Endodermal cell (in vitro differentiated cells): ENCODE results near the gene NPTX1. TPM values are rescaled to one million over a fixed set of nuclear protein-coding genes. Genes with fewer than 3 reads are reported as not detected.

Experiments
- DNase-seq: peaks from one replicate; pipeline ENCODE4 v3.0.0-alpha.2; 2017
- H3K27ac ChIP-seq: 2 replicates; pipeline ENCODE4 v1.5.1; 2013; ENCODE audit warnings: mild to moderate bottlenecking, low read depth, low read length, moderate library complexity
- H3K27me3 ChIP-seq: 2 replicates; pipeline ENCODE4 v1.6.1; 2013; ENCODE audit warnings: mild to moderate bottlenecking, low read length, moderate library complexity; ENCODE audit not compliant: insufficient read depth, control insufficient read depth, poor library complexity, severe bottlenecking
- H3K36me3 ChIP-seq: 2 replicates; pipeline ENCODE4 v1.7.0; 2013; ENCODE audit warnings: mild to moderate bottlenecking, low read length, moderate library complexity; ENCODE audit not compliant: control insufficient read depth, insufficient read depth
- H3K4me1 ChIP-seq: one replicate; pipeline ENCODE4 v1.7.0; 2013; ENCODE audit warnings: low read length; ENCODE audit not compliant: control insufficient read depth, insufficient read depth
- H3K4me3 ChIP-seq: 2 replicates; pipeline ENCODE4 v1.5.1; 2013; ENCODE audit warnings: mild to moderate bottlenecking, low read length, moderate library complexity
- H3K9ac ChIP-seq: 2 replicates; pipeline ENCODE4 v1.6.1; 2013; ENCODE audit warnings: mild to moderate bottlenecking, low read length, moderate library complexity; ENCODE audit not compliant: poor library complexity, severe bottlenecking; ENCODE audit errors: extremely low read depth
- H3K9me3 ChIP-seq: 2 replicates; pipeline ENCODE4 v1.6.1; 2013; ENCODE audit warnings: mild to moderate bottlenecking, low read length, moderate library complexity; ENCODE audit not compliant: control insufficient read depth
- H3K27ac Mint-ChIP-seq: 2 replicates; pipeline ENCODE4 v1.8.0; 2020; ENCODE audit warnings: mixed read lengths
- H3K27me3 Mint-ChIP-seq: 2 replicates; pipeline ENCODE4 v1.8.0; 2021; ENCODE audit warnings: mild to moderate bottlenecking, mixed read lengths; ENCODE audit not compliant: insufficient read depth
- H3K36me3 Mint-ChIP-seq: 2 replicates; pipeline ENCODE4 v1.8.0; 2020; ENCODE audit warnings: low read depth, mixed read lengths
- H3K4me1 Mint-ChIP-seq: 2 replicates; pipeline ENCODE4 v1.8.0; 2020; ENCODE audit warnings: mixed read lengths
- H3K4me3 Mint-ChIP-seq: 2 replicates; pipeline ENCODE4 v1.8.0; 2020; ENCODE audit warnings: mild to moderate bottlenecking, moderate library complexity, mixed read lengths
- H3K9me3 Mint-ChIP-seq: 2 replicates; pipeline ENCODE4 v1.8.0; 2020; ENCODE audit warnings: mild to moderate bottlenecking, mixed read lengths
- WGBS, 2 experiments: methylation state at CpG; one replicate each; pipeline versions ENCODE4 v1.1.5 to v1.1.7; 2013; ENCODE audit warnings: missing lambda C conversion rate in 2 of 2, mixed read lengths in 1 of 2; ENCODE audit not compliant: insufficient coverage in 1 of 2, insufficient read length in 1 of 2; 5-methylcytosine and 5-hydroxymethylcytosine counted together
- total RNA-seq, 2 donors: library from RNA; stranded (reverse); fragmentation: NEBNext Ultra II Directional in 1 of 2; extraction: Animal tissue kit (Norgen Biotek cat#: 25700) in 1 of 2; gene quantifications; 2 replicates in 1 of 2; 3 replicates in 1 of 2; pipeline ENCODE4 v1.2.1, GENCODE V29; 2021
- TF ChIP-seq, protein P1 (sequence below): fragments of 200-600 bp; sonication (generic); conservative IDR thresholded peaks from 2 replicates; pipeline ENCODE4 v1.5.0; 2021; ENCODE audit warnings: antibody characterized with exemption, mild to moderate bottlenecking

Gene NPTX1
- total RNA-seq, 2 donors from 2014 or later = 0.24 to 2.3 TPM

DNA sequence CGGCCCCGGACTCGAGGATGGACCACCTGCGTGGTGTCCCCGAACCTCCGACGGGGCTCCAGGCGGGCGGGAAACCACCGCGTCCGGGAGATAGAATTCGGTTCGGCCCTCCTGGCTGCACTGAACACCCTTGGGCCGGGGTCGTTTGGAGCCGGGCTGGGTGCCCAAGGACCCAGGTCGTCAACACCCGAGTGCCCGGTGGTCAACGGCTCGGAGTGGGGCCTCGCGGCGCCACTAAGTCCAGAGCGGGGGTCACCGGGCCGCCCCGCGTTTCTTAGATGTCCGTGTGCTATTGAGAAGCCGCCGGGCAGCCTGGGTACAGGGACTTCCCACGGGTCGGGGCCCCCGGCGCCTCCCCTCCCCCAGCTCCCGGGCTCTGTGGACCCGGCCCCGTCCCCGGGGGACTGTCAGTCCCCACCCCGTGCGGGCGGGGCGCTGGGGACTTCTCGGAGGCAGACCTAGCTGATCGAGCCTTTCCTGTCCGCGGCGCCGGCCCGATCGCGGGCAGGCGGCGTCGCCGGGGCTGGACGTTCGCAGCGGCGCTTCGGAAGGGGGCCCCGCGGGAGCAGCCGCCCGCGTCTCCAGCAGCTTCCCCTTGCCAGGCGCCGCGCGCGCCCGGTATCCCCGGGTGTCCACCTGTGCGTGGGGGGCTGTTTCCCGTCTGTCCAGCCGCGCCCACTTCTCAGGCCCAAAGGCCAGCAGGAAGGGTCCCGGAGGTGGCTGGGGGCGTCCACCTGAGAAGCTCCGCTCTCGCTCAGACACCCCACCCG lies 655 bp upstream of the NPTX1 start:
- Histone ChIP-seq H3K4me3 (no peak overlapping the region), H3K27me3 (peaks cover 99% of the 10 kb centered on the region), H3K9ac (no peak overlapping the region), H3K36me3 (no peaks in the 10 kb centered on the region), H3K4me1 (peaks cover 8% of the 10 kb centered on the region), H3K9me3 (no peaks in the 10 kb centered on the region), H3K27ac (no peak overlapping the region)
- Mint-ChIP-seq H3K27ac (no peak overlapping the region), H3K4me3 (no peak overlapping the region), H3K9me3 (no peaks in the 10 kb centered on the region), H3K27me3 (peaks cover 80% of the 10 kb centered on the region), H3K4me1 (peaks cover 8% of the 10 kb centered on the region), H3K36me3 (no peaks in the 10 kb centered on the region)
- WGBS, 2 experiments = 3 to 7% methylated on average over 15 to 84 of the region's 84 CpGs
- TF ChIP-seq, protein P1, sequence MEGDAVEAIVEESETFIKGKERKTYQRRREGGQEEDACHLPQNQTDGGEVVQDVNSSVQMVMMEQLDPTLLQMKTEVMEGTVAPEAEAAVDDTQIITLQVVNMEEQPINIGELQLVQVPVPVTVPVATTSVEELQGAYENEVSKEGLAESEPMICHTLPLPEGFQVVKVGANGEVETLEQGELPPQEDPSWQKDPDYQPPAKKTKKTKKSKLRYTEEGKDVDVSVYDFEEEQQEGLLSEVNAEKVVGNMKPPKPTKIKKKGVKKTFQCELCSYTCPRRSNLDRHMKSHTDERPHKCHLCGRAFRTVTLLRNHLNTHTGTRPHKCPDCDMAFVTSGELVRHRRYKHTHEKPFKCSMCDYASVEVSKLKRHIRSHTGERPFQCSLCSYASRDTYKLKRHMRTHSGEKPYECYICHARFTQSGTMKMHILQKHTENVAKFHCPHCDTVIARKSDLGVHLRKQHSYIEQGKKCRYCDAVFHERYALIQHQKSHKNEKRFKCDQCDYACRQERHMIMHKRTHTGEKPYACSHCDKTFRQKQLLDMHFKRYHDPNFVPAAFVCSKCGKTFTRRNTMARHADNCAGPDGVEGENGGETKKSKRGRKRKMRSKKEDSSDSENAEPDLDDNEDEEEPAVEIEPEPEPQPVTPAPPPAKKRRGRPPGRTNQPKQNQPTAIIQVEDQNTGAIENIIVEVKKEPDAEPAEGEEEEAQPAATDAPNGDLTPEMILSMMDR = no peak
- peak; percentile 83 for DNase-seq

DNA sequence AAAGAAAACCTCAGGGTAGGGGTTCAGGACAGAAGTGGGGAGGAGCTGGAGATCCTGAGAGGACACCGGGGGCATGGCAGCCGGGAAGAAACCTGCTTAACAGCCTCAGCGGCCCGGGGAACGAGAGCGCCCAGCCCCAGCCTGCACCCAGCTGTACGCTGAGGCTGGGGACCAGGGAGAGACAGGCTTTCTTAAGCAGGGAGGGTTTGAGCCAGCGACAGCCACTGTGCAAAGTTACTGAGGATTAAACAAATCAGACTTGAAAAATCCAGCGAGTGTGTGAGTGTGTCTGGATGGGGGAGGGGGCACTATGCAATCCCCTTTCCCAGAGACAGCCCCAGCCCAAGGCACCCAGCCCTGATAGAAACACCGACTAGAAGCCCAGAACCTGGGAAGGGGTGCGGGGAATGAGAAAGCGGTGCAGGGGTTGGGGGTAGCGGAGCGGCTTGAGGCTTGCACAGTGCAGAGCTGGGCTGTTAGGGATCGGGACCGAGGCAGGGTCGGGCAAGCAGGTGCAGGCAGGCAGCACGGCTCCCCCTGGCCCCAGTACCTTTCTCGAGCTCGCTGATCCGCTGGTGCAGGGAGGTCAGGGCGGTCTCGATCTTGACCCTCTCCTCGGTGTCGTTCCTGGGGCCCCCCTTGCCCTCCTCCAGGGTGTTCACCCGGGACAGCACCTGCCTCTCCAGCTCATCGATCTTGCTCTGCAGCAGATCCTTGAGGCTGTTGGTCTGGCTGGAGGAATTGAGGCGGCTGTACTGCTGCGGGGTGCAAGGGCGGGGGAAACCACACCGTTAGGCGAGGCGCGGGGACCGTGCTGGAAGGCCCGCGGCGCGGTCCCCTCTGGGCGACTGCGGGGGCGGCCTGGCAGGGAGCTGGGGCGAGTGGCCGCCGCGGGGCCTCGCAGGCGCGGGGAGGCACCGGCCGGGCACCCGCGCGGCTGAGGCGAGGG lies 1.2 kb downstream of the NPTX1 start:
- H3K9ac ChIP-seq = no peak overlapping the region
- no peaks in the 10 kb centered on the region for H3K36me3 ChIP-seq
- Mint-ChIP-seq H3K4me1 (peaks cover 4% of the 10 kb centered on the region), H3K36me3 (no peaks in the 10 kb centered on the region), H3K9me3 (no peaks in the 10 kb centered on the region), H3K27me3 (peaks cover 80% of the 10 kb centered on the region), H3K27ac (no peak overlapping the region), H3K4me3 (peak overlapping the region; percentile 32)
- DNase-seq = peak; percentile 80
- no peaks in the 10 kb centered on the region for H3K9me3 ChIP-seq
- H3K4me1 ChIP-seq = peaks cover 8% of the 10 kb centered on the region
- 5 to 6% methylated on average over 23 to 55 of the region's 55 CpGs for WGBS, 2 experiments
- H3K4me3 ChIP-seq = no peak overlapping the region
- no peak overlapping the region for H3K27ac ChIP-seq
- H3K27me3 ChIP-seq = peaks cover 99% of the 10 kb centered on the region
- TF ChIP-seq, protein P1 = no peak

DNA sequence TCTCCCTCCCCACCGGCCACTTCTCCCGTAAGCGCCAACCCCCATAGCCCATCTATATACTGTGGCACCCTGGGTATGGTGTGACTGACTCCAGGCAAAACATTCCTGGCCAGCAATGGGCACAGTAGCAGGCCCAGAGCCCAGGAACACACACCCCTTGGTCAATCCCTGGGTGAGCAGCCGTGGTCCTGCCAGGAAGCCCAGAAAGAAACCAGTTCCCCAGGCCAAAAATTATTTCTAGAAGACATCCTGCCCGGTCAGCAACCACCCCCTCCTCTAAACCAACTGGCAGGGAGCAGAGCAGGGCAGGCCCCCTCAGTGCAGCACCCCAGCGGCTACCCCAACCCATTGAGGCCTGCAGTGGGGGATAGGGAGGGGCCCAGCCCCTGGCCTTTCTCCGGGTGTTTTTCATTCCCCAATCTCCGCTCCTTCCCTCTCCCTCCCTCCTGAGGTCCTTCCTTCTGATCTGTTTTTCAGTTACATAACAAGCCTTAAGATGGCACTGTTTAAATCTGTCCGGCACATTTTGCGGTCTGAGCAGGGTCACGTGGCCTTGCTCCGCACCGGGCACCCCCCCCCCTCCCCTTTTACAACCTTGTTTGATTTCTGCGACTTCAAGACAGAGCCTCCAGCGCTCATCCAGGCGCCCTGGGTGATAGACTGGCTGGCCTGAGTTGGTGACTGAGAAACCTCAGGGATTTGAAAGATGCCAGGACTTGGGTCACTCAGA lies 2.0 kb downstream of the NPTX1 start:
- Mint-ChIP-seq H3K9me3 (no peaks in the 10 kb centered on the region), H3K4me1 (peaks cover 4% of the 10 kb centered on the region), H3K27me3 (peaks cover 73% of the 10 kb centered on the region), H3K4me3 (peak overlapping the region; percentile 32), H3K27ac (no peak overlapping the region), H3K36me3 (no peaks in the 10 kb centered on the region)
- WGBS, 2 experiments = 10 to 30% methylated on average over 5 to 16 of the region's 16 CpGs
- Histone ChIP-seq H3K9ac (no peak overlapping the region), H3K9me3 (no peaks in the 10 kb centered on the region), H3K27me3 (peaks cover 99% of the 10 kb centered on the region), H3K4me3 (no peak overlapping the region), H3K27ac (no peak overlapping the region), H3K4me1 (peaks cover 8% of the 10 kb centered on the region), H3K36me3 (no peaks in the 10 kb centered on the region)
- DNase-seq = peak; percentile 72
- TF ChIP-seq, protein P1 = no peak
